Skeletal muscle cell (primary cell): Measurements from ENCODE around the gene INMT.
A peak's percentile ranks its signal among the peaks of the same experiment; 100 is the strongest.

Experiments used
- DNase-seq: peaks from one replicate; pipeline ENCODE4 v3.0.0-alpha.2; 2010; ENCODE audit warnings: low read depth
- H3K4me3 ChIP-seq: 2 replicates; pipeline ENCODE4 v1.5.1; 2011; ENCODE audit warnings: low read depth, mild to moderate bottlenecking, control low read depth, low read length, moderate library complexity

Gene INMT

DNA sequence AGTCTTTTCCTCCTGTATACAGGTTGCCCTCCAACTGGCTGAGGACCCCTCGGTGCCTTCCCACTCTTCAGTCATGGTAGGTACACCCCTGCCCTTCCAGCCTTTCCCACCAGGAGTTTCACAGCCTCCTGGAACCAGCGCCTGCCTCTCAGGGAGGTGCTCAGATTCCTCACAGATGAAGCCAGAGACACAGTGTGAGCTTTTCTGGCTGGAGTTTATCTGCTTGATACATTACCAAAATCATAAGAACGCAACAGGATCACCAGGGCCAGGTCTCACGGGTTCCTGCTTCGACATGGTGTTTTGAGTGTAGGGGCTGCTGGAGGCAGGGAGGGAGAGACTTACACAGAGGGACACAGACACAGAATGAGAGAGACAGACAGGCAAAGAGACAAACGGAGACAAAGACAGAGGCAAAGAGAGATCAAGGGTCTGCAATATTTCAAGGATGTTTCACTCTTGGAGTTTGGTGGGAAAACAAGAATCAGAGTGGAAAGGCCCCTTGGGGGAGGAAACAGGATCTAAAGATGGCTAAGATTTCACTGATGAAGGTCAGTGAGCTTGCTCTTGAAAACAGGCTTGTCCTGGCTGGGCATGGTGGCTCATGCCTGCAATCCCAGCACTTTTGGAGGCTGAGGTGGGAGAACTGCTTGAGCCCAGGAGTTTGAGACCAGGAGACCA lies 6.5 kb upstream of the INMT start:
- DNase-seq: no peak

DNA sequence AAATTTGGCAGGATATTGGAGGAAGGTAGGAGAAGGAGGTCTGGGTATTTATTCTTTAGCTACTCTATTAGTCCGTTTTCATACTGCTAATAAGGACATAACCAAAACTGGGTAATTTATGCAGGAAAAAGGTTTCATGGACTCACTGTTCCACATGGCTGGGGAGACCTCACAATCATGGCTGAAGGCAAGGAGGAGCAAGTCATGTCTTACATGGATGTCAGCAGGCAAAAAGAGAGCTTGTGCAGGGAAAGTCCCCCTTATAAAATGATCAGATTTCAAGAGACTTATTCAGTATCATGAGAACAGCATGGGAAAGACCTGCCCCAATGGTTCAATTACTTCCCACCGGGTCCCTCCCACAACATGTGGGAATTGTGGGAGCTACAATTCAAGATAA lies 1.9 kb upstream of the INMT start:
- no peak overlapping the region for H3K4me3 ChIP-seq
- no peak for DNase-seq

More for the DNA sequence above, 6.5 kb upstream of the INMT start:
- no peak overlapping the region for H3K4me3 ChIP-seq

DNA sequence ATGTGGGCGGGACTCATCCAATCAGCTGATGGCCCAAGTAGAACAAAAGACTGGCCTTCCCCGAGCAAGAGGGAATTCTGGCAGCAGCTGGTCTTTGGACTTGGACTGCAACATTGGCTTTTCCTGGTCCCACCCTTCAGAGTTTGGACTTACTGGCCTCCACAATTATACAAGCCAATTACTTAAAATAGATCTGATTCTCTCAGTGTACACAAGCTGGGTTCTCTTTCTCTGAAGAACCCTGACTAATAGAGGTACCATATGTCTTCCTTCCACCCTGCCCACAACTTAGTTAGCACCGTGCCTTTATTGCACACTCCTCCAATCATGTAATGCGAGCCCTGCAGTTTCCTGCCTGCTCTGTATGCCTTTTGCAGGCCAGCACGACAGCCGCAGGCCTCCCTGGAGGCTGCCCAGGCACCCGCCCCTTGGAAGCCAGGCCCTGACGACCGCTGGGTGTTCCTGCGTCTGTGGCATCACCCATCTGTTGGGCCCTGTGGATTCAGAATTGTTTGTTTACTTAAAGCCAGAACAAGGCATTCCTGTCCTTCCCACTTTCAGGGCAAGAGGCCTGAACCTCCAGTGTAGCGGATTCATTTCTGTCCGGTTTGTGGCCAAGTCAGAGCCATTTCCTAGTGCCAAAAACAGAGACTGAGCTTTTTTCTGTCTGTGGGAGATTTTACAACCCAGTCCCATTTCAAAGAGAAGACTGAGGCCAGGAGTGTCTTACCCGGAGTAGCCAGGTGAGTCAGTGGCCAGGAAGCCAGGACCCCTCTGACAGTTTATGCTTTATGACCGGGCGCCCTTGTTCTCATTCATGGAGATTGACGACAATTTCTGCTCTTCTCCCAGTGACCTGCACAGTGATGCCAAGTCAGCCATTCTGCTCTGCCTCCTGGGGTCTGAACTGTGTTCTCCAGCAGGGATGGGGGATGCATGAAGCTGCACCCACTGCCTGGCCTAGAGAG lies 968 bp upstream of the INMT start:
- DNase-seq: peak; percentile 86
- H3K4me3 ChIP-seq: no peak overlapping the region

DNA sequence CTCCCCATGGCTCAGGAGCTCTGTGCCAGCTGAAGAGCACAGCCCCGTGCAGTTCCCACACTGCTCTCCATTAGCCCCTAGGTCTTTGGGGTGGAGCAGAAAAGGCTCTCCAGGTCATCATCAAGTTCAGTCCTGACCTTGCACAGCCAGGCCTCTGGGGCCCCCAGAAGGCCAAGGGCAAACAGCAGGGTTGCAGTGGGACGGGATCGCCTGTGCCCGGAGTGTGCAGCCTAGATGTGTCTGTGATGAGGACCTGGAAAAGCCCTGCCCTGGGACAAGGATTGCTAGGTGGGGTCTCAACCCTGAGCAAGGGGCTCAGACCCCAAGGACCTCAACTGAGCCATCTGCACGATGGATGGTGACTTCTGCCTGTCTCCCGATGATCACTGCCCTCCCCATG lies 549 bp downstream of the INMT start:
- no peak for DNase-seq
- no peak overlapping the region for H3K4me3 ChIP-seq

DNA sequence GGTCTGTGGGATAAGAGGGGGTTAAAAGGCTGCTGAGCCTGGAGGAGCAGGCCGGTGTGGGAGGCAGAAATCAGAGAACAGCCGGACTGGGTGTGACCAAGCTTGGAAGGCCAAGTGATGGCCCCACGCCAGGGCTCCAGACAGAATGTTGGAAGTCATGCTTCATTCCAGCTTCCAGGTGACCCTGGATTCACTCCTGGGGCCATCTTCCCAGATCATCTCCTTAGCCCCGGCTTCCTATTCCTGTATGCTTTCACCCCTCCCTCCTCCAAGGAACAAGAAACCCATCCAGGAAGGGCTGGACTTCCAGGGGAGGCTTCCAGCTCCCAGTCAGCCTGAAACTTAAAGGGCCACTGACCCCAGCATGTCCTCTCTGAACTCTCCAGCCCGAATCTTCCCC lies 1.0 kb downstream of the INMT start:
- DNase-seq: no peak
- no peak overlapping the region for H3K4me3 ChIP-seq

GRCh38 chr7:30754315-30754877 lies 2.5 kb downstream of the INMT start:
- DNase-seq: no peak
- H3K4me3 ChIP-seq: no peak overlapping the region

DNA sequence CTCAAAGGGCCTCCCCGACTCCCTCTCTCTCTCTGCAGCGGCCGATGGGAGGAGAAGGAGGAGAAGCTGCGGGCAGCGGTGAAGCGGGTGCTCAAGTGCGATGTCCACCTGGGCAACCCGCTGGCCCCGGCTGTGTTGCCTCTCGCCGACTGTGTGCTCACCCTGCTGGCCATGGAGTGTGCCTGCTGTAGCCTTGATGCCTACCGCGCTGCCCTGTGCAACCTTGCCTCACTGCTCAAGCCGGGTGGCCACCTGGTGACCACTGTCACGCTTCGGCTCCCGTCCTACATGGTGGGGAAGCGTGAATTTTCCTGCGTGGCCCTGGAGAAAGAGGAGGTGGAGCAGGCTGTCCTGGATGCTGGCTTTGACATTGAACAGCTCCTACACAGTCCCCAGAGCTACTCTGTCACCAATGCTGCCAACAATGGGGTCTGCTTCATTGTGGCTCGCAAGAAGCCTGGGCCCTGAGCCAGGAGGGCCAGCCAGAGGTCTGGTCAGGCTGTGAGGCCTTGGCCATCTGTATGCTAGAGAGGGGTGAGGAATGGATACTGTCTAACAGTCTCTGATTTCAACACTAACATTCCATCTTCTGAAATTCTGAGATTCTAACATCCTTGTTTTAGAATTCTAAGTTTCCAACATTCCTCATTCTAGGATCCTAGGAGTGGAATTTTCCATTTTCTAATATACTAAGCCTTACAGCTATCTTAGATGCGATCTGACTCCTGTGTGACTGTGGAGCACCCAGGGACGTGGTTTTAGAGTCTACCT lies 3.6 kb downstream of the INMT start:
- no peak overlapping the region for H3K4me3 ChIP-seq
- DNase-seq: no peak

DNA sequence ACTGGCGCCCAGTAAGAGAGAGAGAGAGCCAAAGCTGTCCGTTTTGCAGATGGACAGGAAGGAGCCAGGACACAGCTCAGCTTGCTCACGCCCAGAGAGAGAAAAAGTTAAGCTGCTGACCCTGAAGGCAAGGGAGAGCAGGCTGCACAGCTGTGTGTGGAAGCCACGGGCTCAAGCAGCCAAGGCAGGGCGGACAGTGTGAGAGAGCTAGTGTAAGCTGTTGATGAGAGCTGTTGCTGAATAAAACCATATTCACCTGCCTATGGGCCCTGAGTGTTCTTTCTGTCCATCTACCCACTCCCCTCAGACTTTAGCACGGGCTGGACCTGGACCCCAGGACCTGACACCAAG lies 5.4 kb downstream of the INMT start:
- no peak for DNase-seq
- H3K4me3 ChIP-seq: no peak overlapping the region

- no peak for DNase-seq
- H3K4me3 ChIP-seq: no peak overlapping the region
These were observed 8.7 kb downstream of the INMT start for GRCh38 chr7:30760514-30761213.

DNA sequence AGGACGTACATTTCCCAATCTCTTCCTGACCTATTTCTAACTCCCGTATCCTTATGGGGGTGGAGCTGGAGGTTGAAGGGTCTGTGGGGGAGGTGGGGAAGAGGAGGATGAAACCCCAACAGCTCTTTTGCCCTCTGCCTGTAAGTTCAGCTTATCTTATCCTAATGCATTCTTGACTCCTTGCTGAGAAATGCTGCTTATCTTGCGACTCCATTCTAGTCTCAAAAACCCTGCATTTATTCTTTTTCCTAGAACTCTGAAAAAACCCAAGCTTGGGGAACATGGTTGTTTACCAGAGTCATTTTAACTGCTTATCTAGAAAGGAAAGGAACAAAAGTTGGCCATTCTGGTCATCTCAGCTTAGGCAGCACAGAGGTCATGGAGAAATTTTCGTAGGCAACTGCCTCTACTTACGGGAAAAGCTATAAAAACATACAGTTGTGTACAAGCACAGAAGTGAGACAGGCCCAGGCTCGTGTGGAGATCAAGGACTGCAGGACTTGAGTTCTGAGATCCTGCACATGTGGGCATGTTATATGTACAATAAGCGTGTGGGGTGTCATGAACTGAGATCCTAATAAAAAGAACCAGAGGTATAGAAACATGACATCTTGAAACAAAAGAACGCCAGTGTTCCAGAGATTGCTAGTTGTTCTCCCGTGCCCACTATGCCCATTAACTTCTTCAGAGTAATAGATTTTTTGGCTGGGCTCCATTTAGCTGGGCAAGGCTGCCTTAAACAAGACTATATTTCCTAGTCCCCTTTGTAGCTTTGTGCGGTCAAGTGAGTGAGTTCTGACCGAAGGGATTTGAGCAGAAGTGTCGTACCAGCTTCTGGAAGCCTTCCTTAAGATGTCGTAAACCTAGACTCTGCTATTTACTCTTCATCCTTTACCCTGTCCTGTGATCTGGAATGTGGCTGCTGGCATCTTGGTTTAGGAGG lies 9.6 kb downstream of the INMT start:
- no peak overlapping the region for H3K4me3 ChIP-seq
- no peak for DNase-seq

GRCh38 chr7:30764030-30764975 lies 12.4 kb downstream of the INMT start:
- no peak overlapping the region for H3K4me3 ChIP-seq
- DNase-seq: peak; percentile 56

DNA sequence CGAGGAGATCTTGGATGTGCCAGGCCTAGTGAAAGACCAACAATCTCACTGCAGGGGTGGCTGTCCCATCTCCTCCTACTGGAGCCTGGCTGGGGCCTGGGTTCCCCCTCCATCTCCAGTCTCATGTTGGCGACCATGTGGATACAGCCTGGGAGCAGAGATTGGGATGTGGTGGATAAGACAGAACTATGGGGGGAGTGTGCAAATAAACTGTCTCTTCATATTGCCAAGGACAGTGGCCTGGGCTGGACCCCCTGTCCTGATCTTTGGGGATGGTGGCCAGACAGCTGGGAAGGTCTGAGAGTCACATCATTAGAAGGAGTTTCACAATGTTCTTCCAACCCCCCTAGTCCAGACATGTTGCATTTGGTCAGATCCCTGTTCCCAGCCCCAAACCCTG lies 13.5 kb downstream of the INMT start:
- no peak for DNase-seq
- no peak overlapping the region for H3K4me3 ChIP-seq

DNA sequence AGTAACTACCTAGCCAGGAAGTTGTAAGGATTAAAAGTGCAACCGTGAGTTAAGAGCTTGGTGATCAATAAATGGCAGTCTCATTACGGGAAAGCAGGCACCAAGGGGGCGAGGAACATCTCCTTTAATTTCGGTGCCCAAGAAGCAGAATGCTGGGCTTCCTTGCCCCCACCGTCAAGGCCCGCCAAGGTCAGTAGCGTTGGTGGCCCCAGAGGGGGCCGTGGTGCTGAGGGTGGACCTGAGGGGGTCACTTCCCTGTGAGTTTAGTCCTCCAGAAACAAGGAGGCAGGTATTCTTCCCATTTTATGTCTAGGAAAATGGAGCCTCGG lies 18.9 kb downstream of the INMT start:
- no peak for DNase-seq

DNA sequence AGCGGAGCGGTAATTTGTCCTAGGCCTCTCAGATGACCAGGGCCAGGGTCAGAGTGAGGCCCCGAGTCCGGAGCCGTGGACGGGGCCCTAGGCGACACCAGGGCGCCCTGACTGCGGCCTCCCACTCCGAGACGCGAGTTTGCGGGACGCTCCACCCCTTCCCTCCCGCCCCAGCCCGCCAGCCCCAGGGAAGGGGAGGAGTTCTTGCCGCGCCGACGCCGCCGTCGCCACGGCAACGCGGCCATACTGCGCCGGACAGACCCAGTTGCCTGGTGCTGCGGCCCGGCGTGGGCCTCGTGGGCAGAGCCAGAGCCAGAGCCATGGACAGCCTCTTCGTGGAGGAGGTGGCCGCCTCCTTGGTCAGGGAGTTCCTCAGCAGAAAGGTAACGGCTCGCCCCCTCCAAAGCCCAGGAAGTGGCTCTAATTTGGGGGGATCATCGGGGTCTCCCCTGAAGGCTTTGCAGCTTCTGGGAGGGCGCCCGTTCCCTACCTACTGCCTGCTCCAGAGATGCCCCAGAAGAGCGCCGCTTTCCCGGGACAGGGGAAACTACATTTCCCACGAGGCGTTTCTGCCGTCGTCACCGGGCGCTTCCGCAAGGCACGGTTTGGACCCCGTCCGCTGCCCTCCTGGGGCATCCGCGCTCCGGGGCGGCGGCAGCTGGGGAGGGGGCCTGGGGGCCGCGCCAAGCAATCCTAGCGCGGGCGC lies 19.4 kb downstream of the INMT start, which contains the start of gene MINDY4:
Gene MINDY4 (plus strand): TSS at position 244 of the 706 bp plus-strand sequence. CDS start 77 bp downstream, at position 321.
- DNase-seq: peak; percentile 42
- H3K4me3 ChIP-seq: peak within 1 kb of the TSS; percentile 81

More for the DNA sequence above, 18.9 kb downstream of the INMT start:
- H3K4me3 ChIP-seq: peak overlapping the region; percentile 81

GRCh38 chr7:30771880-30772425 lies 20.0 kb downstream of the INMT start:
- no peak for DNase-seq
- peak overlapping the region; percentile 81 for H3K4me3 ChIP-seq

DNA sequence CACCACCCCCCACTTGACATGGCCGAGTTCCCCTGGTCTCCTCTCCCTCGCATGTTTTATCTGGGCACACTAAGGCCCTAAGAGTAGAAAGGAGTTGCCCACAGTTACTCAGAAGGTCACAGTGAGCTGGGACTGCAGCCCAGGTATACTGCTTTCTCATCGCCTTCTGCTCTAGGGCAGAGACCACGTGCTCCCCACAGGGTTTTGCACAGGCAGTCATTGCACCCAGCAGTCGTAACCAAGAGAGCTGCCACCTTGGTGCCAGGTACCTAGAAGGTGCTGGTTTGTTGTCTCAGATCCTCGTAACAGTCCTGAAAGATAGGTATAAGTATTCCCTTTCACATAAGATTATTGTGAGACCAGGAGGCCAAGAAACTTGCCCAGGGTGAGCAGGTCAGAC lies 21.0 kb downstream of the INMT start:
- H3K4me3 ChIP-seq: no peak overlapping the region
- DNase-seq: no peak
